NCI-H2171 treated with DMSO at 0.1 percent for 48 hours (cell line): ENCODE measurements around the gene TMEM187.

Source experiments
- DNase-seq: peaks from one replicate; lab custom pipeline; 2025; lab: John Stamatoyannopoulos, UW

Gene TMEM187

DNA sequence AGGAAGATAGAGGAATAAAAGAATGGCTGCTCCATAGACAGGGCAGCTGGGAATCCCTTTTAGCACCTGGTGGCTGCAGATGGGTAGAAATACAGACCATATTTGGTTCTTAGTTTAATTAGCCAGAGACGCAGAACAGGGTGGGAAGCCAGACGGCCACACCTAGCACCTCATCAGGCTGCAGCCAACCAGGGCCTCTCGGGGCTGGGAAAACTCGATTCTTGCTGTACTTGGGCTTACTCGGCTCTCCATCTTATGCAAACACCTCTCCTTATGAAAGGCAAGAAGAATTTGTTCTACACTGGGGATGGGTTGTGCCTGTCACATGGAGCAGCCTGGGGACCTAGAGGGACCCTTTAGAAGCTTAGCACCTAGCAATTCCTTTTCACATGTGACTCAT lies 27.5 kb downstream of the TMEM187 start:
- DNase-seq, result peak; percentile 90

DNA sequence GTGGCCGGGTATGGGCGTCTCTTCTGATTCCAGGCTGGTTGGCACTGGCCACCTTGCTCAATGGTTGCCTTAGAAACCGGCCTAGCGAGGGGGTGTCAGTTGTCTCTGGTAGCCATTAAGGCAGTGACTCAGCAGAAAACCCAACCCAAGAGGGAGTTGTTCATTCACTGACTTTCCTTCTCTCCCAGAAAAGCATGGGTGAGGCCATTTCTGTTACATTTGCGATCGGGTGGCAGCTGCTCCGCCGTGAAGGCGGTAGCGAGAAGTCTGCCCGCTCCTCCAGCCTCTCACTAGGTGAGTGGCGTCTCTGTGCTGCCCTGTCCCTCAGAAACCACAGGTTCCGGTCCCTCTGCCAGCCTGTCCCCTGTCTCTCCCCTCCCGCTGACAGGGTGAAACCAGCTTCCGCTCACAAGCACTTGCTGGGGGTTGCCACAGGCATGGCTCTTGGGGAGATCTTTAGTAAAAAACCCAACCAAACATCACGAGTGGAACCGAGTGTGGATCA lies 29.7 kb downstream of the TMEM187 start:
- DNase-seq, result peak; percentile 16

DNA sequence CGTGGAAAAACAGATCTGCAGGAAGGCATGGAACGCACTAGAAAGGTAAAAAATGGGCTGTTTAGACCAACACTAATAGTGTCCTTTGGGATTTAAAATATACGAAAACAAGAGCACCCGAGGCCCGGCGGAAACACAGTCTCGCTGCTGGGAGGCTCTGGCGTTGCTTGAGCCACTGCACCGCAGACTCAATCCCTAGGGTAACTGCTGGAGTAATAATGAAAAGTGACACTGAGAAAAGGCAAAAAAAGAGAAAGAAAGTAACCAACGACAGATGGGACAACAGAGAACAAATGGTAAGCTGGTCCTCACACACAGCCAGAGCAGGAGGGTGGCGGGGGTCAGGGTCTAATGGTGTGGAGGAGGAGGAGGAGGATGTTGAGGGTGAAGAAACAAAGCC lies 31.8 kb downstream of the TMEM187 start:
- peak; percentile 78 for DNase-seq

DNA sequence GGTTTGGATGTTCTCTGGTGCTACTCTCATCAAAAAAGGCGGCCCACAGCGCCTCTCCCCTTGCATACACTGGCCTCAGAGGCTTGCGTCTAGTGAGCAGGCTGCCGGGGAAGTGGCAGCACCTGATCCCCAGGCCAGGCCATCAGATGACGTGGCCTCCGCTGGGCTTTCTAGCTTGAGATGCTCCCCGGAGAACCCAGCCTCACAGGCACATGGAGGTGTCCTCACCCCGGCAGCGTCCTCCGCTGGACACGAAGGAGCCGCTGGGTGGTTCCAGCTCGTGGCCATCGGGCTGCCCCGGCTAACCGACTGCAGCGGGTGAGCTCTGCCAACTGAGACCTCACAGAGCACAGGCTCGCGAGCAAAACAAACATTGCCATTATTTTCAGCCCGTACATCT lies 34.4 kb downstream of the TMEM187 start:
- no peak for DNase-seq

DNA sequence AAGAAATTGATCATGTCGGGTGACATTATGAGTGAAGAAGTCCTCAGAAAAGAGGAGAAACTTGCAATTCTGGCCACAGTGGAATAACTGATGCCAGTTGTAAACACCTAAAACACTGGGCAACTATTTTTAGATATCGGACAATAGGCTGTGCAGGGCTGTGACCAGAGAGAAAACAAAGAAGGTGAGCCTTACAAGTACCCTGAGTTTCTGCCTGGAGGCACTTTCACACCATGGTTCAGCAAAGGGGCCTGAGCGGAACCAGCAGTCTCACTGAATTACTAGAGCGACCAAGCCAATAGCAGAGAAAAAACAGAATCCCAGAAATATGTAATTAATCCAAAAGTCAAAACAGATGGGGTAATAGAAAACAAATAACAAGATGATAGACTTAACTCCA lies 36.0 kb downstream of the TMEM187 start:
- DNase-seq, result no peak

DNA sequence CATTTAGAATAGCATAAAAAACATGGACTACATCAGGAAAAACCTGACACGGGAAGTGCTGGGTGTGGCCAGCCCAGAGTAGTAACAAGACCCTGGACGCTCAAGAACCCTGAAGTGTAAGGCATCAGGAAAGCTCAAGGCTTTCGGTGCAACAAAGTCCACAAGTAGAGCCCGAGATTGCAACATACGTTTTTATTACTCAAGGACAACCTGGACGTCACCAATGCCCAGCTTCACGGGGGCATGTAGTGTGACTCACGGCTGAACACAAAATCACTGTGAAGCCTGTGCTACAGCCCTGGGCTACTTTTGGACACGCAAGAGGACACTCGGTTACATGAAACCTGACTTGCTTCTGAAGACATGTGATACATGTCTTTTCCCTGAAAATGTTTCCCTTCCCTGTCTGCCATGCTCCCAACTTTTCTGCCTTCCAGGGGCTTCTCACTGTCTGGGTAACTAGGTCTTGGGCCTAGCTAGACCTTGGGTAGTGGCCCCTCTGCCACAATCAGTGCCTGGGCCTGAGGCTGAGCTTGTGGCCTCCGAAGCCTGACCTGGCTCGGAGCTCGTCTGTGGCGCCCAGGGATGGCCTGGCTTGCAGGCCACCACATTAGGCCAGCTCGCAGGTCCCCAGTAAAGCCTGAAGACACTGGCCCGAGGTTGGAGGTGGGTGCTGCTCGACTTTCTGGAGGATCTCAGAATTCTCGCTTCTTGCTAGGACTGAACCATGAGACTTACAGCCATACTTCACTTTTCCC lies 38.0 kb downstream of the TMEM187 start:
- no peak for DNase-seq

DNA sequence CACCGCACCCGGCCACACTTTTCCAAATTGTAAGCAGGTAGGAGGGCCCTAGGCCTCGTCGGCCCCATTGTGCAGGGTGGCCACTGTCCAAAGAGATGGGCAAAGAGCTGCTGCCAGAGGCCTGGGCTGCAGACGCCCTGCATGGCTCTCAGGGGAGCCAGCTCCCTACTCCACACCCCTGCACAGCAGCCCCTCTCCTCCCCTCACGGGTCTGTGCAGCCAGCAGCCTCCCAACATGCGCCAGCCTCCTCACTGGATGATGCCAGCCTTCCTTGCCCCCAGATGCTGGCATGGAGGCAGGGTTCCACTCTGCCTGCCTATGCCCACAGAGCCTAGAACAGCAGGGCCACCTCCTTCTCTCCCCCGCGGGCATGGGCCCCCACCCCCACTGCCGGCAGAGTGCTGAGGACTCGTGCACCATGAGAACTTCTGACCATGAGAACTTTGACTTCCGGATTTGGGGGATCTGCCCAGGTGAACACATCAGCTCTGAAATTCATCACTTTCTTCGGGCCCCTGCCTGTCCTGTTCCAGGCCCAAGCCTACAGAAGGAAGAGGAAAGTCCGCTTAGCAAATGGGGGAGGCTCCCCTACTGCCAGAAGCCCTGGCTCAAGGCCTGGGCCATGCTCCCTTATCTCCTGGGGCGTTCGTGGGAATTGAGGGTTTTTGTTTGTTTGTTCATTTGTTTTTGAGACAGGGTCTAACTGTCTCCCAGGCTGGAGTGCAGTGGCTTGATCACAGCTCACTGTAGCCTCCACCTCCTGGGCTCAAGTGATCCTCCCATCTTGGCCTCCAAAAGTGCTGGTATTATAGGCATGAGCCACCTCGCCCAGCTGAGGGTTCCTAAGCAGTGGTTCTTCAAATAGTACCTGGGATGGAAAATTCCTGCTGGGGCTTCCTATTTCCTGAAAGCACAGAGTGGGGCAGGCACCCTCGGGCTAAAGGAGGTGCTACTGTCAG lies 39.1 kb downstream of the TMEM187 start:
- no peak for DNase-seq

DNA sequence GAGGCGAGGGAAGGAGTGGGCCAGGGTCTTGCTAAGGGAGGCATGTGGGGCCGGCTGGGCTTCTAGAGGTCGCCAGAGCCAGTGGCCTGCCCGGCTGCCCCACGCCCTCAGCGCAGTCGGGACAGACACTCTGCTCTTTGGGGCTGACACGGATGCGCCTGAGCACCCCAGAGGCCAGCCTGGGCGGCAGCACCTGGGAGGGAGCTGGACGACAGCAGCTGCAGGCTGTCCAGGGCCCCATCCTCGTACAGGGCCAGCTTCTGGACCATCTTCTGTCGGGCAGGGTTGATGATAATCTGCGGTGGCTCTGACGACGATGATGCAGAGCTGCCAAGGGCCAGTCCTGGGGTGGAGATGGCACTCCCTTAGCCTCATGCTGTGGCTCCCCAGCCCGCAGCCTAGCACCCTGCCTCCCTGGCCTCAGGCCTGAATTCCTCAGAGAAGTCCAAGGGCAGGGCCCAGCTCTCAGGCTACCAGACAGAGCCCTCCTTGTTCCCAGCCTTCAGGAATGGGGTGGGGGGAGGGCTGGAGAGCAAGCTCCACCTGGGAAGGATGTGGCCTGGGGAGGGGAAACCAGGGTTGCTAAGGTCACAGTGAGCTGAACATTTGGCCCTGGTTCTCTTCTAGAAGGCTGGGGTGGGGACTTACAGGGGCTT lies 39.9 kb downstream of the TMEM187 start:
- DNase-seq, result no peak

DNA sequence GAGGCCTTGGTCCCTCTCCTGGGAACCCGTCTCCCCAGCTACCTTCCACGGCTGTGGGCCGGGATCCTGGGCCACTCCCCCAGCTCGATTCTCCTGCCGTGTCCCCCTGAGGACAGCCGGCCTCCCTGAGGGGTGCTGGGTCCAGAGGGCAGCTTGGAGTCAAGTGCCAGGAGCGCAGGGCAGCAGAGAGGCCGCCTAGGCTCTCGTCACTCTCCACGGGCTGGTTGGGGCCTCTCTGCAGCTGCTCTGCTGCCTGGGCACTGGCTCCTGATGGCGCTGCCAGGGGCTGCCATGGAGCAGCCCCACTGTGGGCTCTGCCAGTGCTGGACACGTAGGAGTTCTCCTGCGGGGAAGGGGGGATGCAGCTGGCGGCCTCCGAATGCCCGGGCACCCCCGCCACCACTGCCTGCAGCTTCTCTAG lies 40.5 kb downstream of the TMEM187 start:
- DNase-seq, result no peak

DNA sequence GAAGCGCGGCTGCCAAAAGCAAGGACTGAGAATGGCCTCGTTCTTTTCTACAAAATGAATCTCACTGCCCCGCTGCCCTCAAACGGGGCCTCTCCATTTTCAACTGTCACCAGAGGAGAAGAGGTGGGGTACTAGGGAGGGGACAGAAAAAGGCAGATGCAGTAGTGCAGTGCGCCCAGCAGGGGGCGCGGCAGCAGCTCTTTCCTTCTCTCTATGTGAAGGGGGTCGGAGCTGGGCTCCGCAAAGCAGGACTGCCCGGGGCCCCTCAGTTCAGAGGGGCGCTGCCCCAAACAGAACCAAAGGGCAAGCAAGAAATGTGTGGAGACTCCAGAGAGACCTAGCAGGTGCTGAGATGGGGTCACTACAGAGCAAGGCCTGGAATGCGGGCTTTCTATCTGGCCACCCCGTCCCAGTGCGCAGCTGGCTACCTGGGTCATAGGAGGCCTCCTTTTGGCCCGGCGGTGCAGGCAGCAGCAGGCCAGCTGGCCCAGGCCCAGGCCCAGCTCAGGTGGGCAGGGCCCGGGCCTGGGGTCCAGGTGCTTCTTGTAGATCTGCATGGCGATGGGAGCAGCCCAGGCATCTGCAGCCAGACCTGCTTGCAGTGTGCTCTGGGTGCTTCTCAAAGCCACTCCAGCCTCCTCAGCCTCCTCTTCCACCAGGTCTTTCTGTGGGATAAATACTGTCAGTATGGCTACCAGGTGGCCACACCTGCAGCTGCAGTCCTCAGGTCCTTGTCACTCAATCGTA lies 41.2 kb downstream of the TMEM187 start:
- DNase-seq, result peak; percentile 11

DNA sequence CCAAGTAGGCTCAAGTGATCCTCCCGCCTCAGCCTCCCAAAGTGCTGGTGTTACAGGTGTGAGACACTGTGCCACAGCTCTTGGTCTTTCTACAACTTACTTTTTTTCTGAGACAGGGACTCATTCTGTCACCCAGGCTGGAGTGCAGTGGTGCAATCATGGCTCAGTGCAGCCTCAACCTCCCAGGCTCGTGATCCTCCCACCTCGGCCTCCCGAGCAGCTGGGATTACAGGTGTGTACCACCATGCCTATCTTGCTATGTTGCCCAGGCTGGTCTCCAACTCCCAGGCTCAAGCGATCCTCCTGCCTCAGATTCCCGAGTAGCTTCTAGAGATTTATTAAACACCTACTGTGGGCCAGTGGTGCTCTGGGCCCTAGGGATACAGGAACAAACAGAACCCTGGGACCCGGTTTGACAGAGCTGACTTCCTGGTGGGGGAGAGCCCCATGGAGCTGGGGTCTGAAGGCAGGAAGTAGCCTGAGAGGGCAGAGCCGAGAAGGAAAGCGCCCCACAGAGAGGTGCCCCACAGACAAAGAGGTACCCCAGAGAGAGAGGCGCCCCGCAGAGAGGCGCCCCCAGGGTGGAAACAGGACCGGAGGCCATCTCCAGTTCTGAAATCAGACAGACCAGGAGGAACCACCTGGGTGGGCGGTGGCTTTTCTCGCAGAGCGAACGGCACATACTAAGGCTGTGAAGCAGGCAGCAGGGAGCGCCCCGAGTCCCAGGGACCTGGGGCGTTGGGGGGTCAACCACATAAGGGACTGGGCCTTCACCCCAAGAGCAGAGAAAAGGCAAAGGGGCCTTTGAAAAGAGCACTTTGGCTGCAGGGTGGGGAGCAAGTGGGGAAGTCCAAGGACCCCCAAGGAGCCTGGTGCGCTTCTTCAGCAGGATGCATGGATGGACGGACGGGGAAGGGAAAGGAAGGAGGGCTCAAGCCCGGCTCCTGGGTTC lies 42.2 kb downstream of the TMEM187 start:
- DNase-seq, result no peak

DNA sequence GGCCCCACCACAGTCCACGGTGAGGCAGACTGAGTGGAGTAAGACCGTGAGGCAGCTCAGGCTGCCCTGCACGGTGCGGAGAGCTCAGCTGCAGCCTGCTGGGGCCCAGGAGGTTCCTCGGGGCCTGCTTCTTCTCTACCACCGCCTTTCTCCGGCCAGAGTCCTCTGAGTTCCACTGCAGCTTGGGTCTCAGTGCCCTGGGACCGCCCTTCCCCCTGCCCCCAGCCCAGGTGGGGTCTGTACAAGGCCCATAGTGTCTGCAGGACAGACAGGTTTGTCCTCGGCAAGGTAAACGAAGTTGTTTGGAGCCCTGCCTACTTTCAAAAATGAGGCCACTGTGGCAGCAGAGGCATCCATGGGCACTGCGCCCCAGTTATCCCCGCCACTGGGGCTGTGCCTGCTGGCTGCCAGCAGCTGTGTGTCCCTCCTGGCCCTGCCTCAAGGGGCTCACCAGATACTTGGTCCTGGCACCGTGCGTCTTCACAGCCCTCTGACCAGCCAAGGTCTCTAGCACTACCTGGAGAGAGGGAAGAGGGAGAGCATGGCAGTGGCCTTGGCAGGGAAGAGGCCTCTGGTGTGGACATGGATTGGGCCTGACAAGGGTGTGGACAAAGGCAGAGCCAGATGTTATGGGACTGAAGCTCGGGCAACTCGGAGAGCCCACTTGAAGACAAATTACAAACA lies 43.2 kb downstream of the TMEM187 start:
- no peak for DNase-seq

DNA sequence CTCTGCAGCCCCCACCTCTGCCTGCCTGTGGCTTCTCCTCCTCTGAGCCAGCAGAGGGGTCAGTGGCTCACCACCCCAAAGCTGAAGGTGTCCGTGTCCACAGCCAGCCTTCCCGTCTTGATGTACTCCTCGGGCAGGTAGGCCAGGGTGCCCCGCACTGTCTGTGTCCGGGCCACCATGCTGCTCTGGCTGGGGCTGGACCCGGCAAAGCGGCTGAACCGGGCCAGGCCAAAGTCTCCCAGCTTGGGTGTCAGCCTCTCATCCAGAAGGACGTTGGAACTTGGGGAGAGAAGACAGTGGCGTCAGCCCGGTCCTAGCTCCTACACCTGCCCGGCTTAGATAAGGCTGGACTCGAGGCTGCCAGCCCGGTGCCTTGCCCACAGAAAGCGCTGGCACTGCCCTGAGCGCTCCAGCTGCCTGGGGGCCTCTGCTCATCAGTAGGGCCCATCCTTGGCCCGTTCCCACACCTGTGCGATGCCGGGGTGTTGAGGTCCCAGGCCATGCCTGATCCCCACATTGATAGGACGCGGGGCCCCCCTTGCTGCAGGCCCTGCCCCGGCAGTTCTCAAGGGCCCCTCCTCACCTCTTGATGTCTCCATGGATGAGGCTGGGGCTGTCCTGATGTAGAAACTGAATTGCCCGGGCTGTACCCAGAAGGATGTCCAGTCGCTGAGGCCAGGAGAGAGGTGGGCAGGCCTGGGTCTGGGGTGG lies 44.0 kb downstream of the TMEM187 start:
- no peak for DNase-seq

DNA sequence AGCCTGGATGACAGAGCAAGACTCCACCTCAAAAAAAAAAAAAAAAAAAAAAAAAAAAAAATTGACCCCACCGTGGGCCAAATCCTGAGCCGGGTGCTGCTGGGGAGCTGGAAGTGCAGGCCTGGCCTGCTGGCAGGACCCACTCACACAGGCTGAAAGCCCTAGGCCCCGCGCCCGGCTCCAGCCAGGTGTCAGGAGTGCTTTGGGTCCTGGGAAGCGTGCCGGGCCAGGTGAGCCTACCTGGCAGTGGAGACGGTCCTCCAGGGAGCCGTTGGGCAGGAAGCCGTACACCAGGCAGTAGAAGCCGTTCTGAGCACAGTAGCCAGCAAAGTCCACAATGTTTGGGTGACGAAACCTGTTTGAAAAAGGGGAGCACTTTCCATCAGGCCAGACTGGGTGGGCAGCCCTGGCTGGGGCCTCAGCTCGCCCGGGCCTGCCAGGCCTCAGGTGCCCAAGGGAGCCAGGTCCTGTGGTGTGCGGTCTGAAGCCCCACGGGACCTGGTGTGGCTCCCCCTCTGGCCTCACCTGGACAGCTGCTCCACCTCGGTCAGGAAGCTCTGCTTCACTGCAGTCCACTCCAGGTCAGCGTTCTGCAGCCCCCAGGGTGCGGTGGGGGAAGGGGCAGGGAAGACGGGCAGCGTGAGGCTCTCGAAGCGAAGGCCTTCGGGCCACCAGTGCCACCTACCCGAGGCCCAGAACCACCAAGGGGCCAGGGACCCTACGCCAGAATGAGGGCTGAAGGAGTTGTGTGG lies 45.4 kb downstream of the TMEM187 start:
- DNase-seq, result no peak

DNA sequence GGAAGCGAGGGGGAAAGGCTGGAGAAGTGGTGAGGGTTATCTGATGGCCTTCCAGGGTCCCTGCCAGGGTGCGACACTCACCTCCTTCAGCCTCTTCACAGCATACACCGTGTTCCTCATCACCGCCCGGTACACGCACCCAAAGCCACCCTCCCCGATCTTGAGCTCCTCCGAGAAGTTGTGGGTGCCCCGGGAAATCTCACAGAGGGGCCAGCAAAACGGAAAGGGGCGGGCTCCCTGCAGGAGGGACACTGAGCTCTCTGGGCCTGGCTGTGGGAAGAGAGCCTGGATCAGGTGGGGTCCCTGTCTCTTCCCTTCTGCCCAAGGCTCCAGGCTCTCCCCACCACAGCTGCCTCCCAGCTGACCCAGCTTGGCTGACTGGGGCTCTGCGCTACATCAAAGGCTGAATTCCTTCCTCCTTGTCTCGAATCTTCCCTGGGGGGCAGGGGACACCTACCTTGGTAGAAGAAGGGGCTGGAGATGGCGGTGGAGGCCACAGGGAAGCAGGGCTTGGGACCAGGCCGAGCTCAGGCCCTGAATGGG lies 46.0 kb downstream of the TMEM187 start:
- no peak for DNase-seq

DNA sequence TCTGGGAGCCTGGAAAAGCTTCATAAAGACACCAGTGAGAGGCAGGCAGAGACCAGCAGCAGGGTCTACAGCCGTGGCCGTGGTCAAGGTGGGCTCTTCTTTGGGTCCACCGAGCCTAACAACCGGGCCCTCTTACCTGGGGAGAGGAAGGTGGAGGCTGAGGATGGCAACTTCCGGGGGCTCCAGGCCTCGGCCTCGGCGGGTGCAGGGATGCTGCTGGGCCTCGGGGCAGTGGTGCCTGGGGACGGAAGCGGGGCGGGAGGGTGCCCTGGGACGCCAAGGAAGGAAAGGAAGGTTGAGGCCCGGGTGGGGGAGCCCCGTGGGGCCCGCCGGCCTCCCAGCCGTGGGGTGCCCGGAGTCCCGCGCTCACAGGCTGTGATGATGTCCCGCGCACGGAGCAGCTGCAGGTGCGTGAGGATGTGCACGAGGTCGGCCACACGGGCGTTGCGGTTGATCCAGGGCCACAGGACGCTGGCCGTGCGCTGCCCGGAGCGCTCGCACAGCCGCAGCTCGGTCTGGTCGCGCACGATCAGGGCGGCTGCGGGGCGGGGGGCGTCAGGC lies 46.6 kb downstream of the TMEM187 start:
- DNase-seq, result no peak

DNA sequence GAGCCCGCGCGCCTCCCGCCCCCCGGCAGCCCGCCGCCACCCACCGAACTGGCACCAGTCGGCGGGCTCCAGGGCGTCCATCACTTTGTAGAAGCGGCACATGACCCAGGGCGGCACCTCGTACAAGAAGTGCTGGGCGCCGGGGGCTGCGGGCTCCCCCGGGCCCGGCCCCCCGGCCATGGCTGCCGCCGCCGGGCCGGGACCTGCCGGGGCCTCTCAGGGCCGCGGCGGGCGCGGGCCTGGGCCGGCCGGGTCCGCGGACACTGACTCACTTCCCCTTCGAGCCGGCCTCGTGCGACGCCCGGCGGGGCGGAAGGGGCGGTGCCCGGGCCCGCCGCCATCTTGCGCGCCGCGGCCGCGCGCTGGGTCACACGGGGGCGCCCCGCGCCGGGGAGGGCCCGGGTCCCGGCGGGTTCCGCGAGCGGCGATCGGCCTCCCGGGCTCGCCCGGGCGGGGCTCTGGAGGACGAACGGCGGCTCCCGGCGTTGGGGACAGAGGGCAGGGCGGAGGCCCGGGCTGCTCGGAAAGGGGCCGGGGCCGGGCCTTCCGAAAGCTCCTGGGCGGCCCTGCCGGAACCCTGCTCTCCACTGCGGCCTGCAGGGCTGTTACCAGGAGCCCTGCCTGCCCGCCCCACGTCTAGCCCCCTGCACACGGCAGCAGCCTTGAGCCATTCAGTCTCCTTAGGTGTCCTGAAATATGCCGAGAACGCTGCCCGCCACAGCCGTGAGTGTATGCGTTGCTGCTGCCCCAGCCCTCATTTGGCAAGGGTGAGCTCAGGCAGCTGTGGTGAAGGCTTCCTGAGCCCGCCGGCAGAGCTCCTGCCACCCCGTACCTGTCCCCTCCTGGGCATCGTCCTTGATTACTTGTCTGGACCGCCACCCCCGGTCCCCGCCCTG lies 47.3 kb downstream of the TMEM187 start, which contains the start of gene IRAK1:
TSS of gene IRAK1 (minus strand) at position 270 of the 896 bp plus-strand sequence. CDS start at position 180, 90 bp downstream.
- peak; percentile 31 for DNase-seq
